HL-60 (cell line): ENCODE results near the gene POLE.

Experiments used
- DNase-seq, 2 experiments: peaks; one replicate each; pipeline ENCODE4 v3.0.0-alpha.2; 2010 to 2020; ENCODE audit warnings: low read depth in 1 of 2, low spot score in 1 of 2
- H3K27ac ChIP-seq: fragments of 250-450 bp; sonication (Bioruptor Pico); replicated peaks from 2 replicates; pipeline ENCODE4 v1.5.1; 2020; ENCODE audit warnings: mild to moderate bottlenecking, moderate library complexity
- H3K27me3 ChIP-seq: fragments of 250-450 bp; sonication (Bioruptor Pico); 2 replicates; pipeline ENCODE4 v1.5.1; 2021; ENCODE audit warnings: mild to moderate bottlenecking, moderate library complexity; ENCODE audit not compliant: insufficient read depth, poor library complexity, severe bottlenecking
- H3K4me3 ChIP-seq: replicated peaks from 2 replicates; pipeline ENCODE4 v1.5.1; 2011; ENCODE audit warnings: mild to moderate bottlenecking, control low read depth, low read length; ENCODE audit not compliant: insufficient read depth
- GABPA ChIP-seq: IDR thresholded peaks from 2 replicates; pipeline ENCODE4 v1.6.1; 2012; ENCODE audit warnings: low read depth
- POLR2AphosphoS5 ChIP-seq: IDR thresholded peaks from 2 replicates; pipeline ENCODE4 v1.6.1; 2012; ENCODE audit warnings: low read depth
- SPI1 ChIP-seq: IDR thresholded peaks from 2 replicates; pipeline ENCODE4 v1.6.1; 2012; ENCODE audit warnings: low read depth, mild to moderate bottlenecking, borderline replicate concordance
- TF ChIP-seq, protein P1 (sequence below): IDR thresholded peaks from one replicate; pipeline ENCODE4 v1.5.1; 2011; ENCODE audit warnings: low read length, control low read depth, inconsistent platforms; ENCODE audit not compliant: insufficient read depth
- TF ChIP-seq, protein P2 (sequence below): IDR thresholded peaks from 2 replicates; pipeline ENCODE4 v1.6.1; 2012; ENCODE audit warnings: low read depth; ENCODE audit not compliant: insufficient replicate concordance

Gene POLE

DNA sequence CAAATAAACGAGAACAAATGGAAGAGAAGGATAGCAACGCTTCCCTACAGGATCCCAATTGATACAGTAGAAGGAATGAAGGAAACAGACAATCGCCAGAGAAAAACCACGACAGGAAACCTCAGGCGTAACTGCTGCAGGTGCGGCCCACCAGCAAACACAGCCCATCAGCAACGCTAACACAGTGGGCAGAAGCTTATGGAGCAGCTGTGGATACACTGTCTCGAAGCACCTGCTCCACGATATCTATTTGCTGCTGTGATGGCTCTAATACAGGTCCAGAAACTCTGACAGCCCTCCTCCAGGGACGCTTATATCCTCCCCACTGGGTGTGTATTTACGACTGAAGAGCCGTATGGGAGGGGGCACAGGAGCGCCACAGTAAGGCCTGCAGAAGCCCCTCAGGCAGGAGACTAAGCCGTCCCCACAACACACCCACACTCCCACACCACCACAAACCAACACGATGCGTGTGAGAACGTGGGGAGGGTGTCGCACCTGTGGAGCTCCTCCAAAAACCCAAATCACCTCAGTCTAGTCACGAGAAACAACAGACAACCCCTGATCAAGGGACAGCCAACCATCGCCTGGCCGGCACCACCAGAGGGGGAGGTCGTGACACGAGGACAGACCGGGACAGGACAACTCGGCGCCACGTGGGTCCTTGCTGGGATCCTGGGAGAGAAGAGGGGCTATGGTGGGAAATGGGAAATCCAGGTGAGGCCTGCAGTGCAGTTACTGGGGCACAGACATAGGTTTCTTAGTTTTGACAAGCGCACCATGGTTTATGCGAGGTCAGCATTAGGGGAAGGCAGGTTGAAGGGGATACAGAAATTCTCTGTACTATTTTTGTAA lies 24.0 kb downstream of the POLE start:
- no peak for TF ChIP-seq SPI1
- TF ChIP-seq, protein P1, sequence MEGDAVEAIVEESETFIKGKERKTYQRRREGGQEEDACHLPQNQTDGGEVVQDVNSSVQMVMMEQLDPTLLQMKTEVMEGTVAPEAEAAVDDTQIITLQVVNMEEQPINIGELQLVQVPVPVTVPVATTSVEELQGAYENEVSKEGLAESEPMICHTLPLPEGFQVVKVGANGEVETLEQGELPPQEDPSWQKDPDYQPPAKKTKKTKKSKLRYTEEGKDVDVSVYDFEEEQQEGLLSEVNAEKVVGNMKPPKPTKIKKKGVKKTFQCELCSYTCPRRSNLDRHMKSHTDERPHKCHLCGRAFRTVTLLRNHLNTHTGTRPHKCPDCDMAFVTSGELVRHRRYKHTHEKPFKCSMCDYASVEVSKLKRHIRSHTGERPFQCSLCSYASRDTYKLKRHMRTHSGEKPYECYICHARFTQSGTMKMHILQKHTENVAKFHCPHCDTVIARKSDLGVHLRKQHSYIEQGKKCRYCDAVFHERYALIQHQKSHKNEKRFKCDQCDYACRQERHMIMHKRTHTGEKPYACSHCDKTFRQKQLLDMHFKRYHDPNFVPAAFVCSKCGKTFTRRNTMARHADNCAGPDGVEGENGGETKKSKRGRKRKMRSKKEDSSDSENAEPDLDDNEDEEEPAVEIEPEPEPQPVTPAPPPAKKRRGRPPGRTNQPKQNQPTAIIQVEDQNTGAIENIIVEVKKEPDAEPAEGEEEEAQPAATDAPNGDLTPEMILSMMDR, result no peak
- no peak for TF ChIP-seq GABPA
- no peak for TF ChIP-seq POLR2AphosphoS5
- TF ChIP-seq, protein P2, sequence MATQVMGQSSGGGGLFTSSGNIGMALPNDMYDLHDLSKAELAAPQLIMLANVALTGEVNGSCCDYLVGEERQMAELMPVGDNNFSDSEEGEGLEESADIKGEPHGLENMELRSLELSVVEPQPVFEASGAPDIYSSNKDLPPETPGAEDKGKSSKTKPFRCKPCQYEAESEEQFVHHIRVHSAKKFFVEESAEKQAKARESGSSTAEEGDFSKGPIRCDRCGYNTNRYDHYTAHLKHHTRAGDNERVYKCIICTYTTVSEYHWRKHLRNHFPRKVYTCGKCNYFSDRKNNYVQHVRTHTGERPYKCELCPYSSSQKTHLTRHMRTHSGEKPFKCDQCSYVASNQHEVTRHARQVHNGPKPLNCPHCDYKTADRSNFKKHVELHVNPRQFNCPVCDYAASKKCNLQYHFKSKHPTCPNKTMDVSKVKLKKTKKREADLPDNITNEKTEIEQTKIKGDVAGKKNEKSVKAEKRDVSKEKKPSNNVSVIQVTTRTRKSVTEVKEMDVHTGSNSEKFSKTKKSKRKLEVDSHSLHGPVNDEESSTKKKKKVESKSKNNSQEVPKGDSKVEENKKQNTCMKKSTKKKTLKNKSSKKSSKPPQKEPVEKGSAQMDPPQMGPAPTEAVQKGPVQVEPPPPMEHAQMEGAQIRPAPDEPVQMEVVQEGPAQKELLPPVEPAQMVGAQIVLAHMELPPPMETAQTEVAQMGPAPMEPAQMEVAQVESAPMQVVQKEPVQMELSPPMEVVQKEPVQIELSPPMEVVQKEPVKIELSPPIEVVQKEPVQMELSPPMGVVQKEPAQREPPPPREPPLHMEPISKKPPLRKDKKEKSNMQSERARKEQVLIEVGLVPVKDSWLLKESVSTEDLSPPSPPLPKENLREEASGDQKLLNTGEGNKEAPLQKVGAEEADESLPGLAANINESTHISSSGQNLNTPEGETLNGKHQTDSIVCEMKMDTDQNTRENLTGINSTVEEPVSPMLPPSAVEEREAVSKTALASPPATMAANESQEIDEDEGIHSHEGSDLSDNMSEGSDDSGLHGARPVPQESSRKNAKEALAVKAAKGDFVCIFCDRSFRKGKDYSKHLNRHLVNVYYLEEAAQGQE, result no peak
- H3K27me3 ChIP-seq, result no peaks in the 10 kb centered on the region
- no peak overlapping the region for H3K4me3 ChIP-seq
- DNase-seq, result no peak
- H3K27ac ChIP-seq, result peak overlapping the region; percentile 17; the same call in 1 of the 2 replicates

DNA sequence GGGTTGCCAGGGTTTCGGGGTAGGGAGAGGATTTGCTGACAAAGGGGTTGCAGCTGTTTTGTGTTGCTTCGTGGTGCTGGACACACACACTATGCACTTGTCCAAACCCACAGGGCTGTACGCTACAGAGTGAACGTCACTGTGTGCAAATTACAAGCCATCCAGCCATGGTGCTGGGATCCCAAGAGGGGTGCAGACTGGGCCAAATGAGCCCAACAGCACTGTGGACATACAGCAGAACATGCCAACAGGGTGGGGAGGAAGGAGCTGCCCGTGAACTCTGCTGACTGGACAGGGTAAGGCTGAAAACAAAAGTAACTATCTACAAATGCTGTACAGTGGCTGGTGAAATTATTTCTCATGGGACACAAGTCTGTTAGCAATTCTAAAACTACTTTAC lies 25.2 kb downstream of the POLE start:
- DNase-seq, result no peak

DNA sequence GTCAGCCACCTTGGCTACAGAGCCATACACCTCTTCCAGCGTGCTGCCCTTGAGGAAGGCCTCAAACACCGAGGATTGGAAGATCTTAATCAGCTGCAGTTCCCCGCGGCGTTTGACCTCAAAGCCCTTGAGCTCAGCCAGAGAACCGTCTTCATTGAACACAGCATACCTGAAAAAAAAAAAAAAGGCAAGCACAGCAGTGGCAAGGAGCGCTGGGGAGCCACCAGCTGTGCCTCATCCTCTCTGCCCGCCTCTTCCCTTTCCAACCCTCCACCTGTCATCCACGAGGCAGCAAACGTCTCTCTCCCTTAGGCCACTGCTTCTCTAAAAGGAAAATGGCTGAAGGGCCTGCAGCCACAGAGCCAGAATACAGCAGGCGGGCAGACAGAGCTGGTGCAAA lies 26.1 kb downstream of the POLE start:
- TF ChIP-seq SPI1, result no peak
- TF ChIP-seq, protein P2, result no peak
- TF ChIP-seq POLR2AphosphoS5, result no peak
- TF ChIP-seq, protein P1, result no peak
- TF ChIP-seq GABPA, result no peak
- no peaks in the 10 kb centered on the region for H3K27me3 ChIP-seq
- no peak for DNase-seq
- H3K27ac ChIP-seq, result no peak overlapping the region
- H3K4me3 ChIP-seq, result no peak overlapping the region

More for the DNA sequence above, 25.2 kb downstream of the POLE start:
- TF ChIP-seq GABPA (no peak), SPI1 (no peak), POLR2AphosphoS5 (no peak)
- TF ChIP-seq, protein P2, result no peak
- TF ChIP-seq, protein P1, result no peak
- no peak overlapping the region for H3K4me3 ChIP-seq
- no peak overlapping the region for H3K27ac ChIP-seq
- no peaks in the 10 kb centered on the region for H3K27me3 ChIP-seq
